Measurements from ENCODE around the gene RBBP8NL. TPM values are rescaled to one million over a fixed set of nuclear protein-coding genes. Genes with fewer than 3 reads are reported as not detected.
"Not testable (repeated sequence)": the region's sequence is repeated elsewhere in the genome, so short reads cannot be mapped to it uniquely, and the experiment has no call there.

The RBBP8NL gene
- total RNA-seq, 1 experiment from 2014 or later, result not detected

DNA sequence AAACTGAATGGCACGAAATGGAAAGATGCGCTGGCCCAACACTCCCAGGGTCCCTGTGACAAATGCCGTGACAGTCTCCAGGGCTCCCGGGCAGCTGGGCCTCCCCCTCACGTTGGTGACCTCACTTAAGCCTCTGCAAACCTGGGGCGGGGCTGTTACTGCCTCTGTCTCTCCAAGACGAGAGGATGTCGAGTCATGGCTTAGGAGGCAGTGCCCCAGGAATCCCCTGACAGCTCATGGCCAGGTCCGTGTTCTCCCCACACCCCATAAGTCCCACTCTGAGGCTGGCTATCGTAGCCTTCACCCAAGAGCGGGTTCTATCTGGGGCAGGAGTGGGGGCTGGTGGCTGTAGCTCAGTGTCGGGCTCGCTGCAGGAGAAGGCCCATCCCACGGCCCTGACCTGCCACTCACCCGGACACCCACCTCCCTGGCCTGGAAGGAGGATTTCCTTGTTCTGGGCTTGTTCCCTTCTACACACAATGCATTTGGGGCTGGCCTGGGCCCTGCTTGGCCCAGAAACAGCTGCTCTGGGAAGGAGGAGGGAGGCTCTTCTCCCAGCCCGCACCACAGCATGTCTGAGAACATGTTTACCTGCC, 46.0 kb downstream of the RBBP8NL start:
- peaks cover 10% of the 10 kb centered on the region for H3K36me3 ChIP-seq (ENCODE audit: insufficient read depth, low read length)
- H3K9ac ChIP-seq (ENCODE audit: low read length), result no peak overlapping the region
- peaks cover 8% of the 10 kb centered on the region for H3K4me1 ChIP-seq (ENCODE audit: low read length)
- H3K9me3 ChIP-seq (ENCODE audit: low read length), result no peaks in the 10 kb centered on the region
- H3K4me3 ChIP-seq (ENCODE audit: low read length), result no peak overlapping the region
- no peak overlapping the region for H3K27ac ChIP-seq (ENCODE audit: low read length)
- no peak overlapping the region for H3K4me2 ChIP-seq (ENCODE audit: low read depth, low read length, poor library complexity, severe bottlenecking)
- no peaks in the 10 kb centered on the region for H3K27me3 ChIP-seq (ENCODE audit: low read length)
- H4K20me1 ChIP-seq (ENCODE audit: insufficient read depth, low read depth, low read length), result no peaks in the 10 kb centered on the region
- peaks cover 25% of the 10 kb centered on the region for H3K79me2 ChIP-seq (ENCODE audit: low read length)
- H2AFZ ChIP-seq (ENCODE audit: low read length), result no peak overlapping the region
- no peak for DNase-seq
- no peaks in the 10 kb centered on the region for H3K9me2 ChIP-seq (replicated peaks; ENCODE audit: insufficient read depth, low read length)

GRCh38 chr20:62378215-62378614, 49.1 kb downstream of the RBBP8NL start:
- Histone ChIP-seq H3K79me2 (ENCODE audit: low read length) (no peaks in the 10 kb centered on the region), H3K9ac (ENCODE audit: low read length) (no peak overlapping the region), H4K20me1 (ENCODE audit: insufficient read depth, low read depth, low read length) (no peaks in the 10 kb centered on the region), H3K4me2 (ENCODE audit: low read depth, low read length, poor library complexity, severe bottlenecking) (no peak overlapping the region), H3K36me3 (ENCODE audit: insufficient read depth, low read length) (peaks cover 10% of the 10 kb centered on the region), H3K27me3 (ENCODE audit: low read length) (no peaks in the 10 kb centered on the region), H3K9me2 (replicated peaks; ENCODE audit: insufficient read depth, low read length) (no peaks in the 10 kb centered on the region), H2AFZ (ENCODE audit: low read length) (no peak overlapping the region), H3K4me3 (ENCODE audit: low read length) (no peak overlapping the region), H3K4me1 (ENCODE audit: low read length) (no peaks in the 10 kb centered on the region), H3K9me3 (ENCODE audit: low read length) (no peaks in the 10 kb centered on the region), H3K27ac (ENCODE audit: low read length) (no peak overlapping the region)
- no peak for DNase-seq

- DNase-seq, result no peak
- H3K79me2 ChIP-seq (ENCODE audit: low read length), result no peaks in the 10 kb centered on the region
- H3K36me3 ChIP-seq (ENCODE audit: insufficient read depth, low read length), result peaks cover 10% of the 10 kb centered on the region
Measured at GRCh38 chr20:62377615-62378178, 49.6 kb downstream of the RBBP8NL start.

DNA sequence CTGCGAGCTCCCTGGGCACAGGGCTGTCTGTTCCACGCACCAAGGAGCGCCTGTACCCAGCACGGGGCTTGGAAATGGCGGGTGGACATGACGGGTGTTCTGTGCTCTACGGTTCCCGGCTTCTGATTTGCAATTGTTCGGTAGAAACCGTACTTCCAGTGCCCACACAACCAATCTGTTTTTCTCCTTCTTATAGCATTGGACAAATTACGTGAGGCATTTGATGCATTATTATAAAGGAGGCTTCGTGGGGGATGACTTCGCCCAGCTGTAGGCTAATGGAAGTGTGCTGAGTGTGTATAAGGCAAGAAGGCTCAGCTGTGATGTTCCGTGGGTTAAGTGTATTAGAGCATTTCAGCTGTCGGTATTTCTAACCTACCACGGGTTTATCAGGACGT, 50.3 kb downstream of the RBBP8NL start:
- DNase-seq, result no peak
- Histone ChIP-seq H3K9ac (ENCODE audit: low read length) (no peak overlapping the region), H3K9me3 (ENCODE audit: low read length) (no peaks in the 10 kb centered on the region), H3K4me2 (ENCODE audit: low read depth, low read length, poor library complexity, severe bottlenecking) (no peak overlapping the region), H3K4me1 (ENCODE audit: low read length) (no peaks in the 10 kb centered on the region), H3K36me3 (ENCODE audit: insufficient read depth, low read length) (peaks cover 5% of the 10 kb centered on the region), H3K27ac (ENCODE audit: low read length) (no peak overlapping the region), H3K27me3 (ENCODE audit: low read length) (no peaks in the 10 kb centered on the region), H3K9me2 (replicated peaks; ENCODE audit: insufficient read depth, low read length) (no peaks in the 10 kb centered on the region), H3K4me3 (ENCODE audit: low read length) (no peak overlapping the region), H4K20me1 (ENCODE audit: insufficient read depth, low read depth, low read length) (no peaks in the 10 kb centered on the region), H3K79me2 (ENCODE audit: low read length) (no peaks in the 10 kb centered on the region), H2AFZ (ENCODE audit: low read length) (no peak overlapping the region)

More at GRCh38 chr20:62377615-62378178, 49.6 kb downstream of the RBBP8NL start:
- H2AFZ ChIP-seq (ENCODE audit: low read length), result no peak overlapping the region
- no peak overlapping the region for H3K4me2 ChIP-seq (ENCODE audit: low read depth, low read length, poor library complexity, severe bottlenecking)
- H3K9me3 ChIP-seq (ENCODE audit: low read length), result no peaks in the 10 kb centered on the region
- H3K9ac ChIP-seq (ENCODE audit: low read length), result no peak overlapping the region
- no peak overlapping the region for H3K4me3 ChIP-seq (ENCODE audit: low read length)
- H3K27me3 ChIP-seq (ENCODE audit: low read length), result no peaks in the 10 kb centered on the region
- no peaks in the 10 kb centered on the region for H3K9me2 ChIP-seq (replicated peaks; ENCODE audit: insufficient read depth, low read length)
- no peaks in the 10 kb centered on the region for H3K4me1 ChIP-seq (ENCODE audit: low read length)
- no peak overlapping the region for H3K27ac ChIP-seq (ENCODE audit: low read length)
- H4K20me1 ChIP-seq (ENCODE audit: insufficient read depth, low read depth, low read length), result no peaks in the 10 kb centered on the region

GRCh38 chr20:62376112-62377063, 51.0 kb downstream of the RBBP8NL start:
- Histone ChIP-seq H3K9ac (ENCODE audit: low read length) (no peak overlapping the region), H2AFZ (ENCODE audit: low read length) (no peak overlapping the region), H3K27me3 (ENCODE audit: low read length) (no peaks in the 10 kb centered on the region), H3K9me2 (replicated peaks; ENCODE audit: insufficient read depth, low read length) (no peaks in the 10 kb centered on the region), H3K4me1 (ENCODE audit: low read length) (no peaks in the 10 kb centered on the region), H3K79me2 (ENCODE audit: low read length) (no peaks in the 10 kb centered on the region), H3K4me3 (ENCODE audit: low read length) (no peak overlapping the region), H3K36me3 (ENCODE audit: insufficient read depth, low read length) (no peaks in the 10 kb centered on the region), H4K20me1 (ENCODE audit: insufficient read depth, low read depth, low read length) (no peaks in the 10 kb centered on the region), H3K9me3 (ENCODE audit: low read length) (no peaks in the 10 kb centered on the region), H3K4me2 (ENCODE audit: low read depth, low read length, poor library complexity, severe bottlenecking) (no peak overlapping the region), H3K27ac (ENCODE audit: low read length) (no peak overlapping the region)
- no peak for DNase-seq

- Histone ChIP-seq H3K79me2 (ENCODE audit: low read length) (no peaks in the 10 kb centered on the region), H3K27me3 (ENCODE audit: low read length) (no peaks in the 10 kb centered on the region), H3K27ac (ENCODE audit: low read length) (no peak overlapping the region), H3K9ac (ENCODE audit: low read length) (no peak overlapping the region), H3K4me1 (ENCODE audit: low read length) (no peaks in the 10 kb centered on the region), H3K9me2 (replicated peaks; ENCODE audit: insufficient read depth, low read length) (no peaks in the 10 kb centered on the region), H3K4me3 (ENCODE audit: low read length) (no peak overlapping the region), H3K36me3 (ENCODE audit: insufficient read depth, low read length) (no peaks in the 10 kb centered on the region), H4K20me1 (ENCODE audit: insufficient read depth, low read depth, low read length) (peaks cover 6% of the 10 kb centered on the region; the same call in 1 of the 2 replicates), H3K9me3 (ENCODE audit: low read length) (no peaks in the 10 kb centered on the region), H2AFZ (ENCODE audit: low read length) (no peak overlapping the region), H3K4me2 (ENCODE audit: low read depth, low read length, poor library complexity, severe bottlenecking) (no peak overlapping the region)
- DNase-seq, result no peak
Measured at GRCh38 chr20:62374331-62375152, 52.8 kb downstream of the RBBP8NL start.

GRCh38 chr20:62373631-62374179, 53.6 kb downstream of the RBBP8NL start:
- not testable (repeated sequence) for H3K9ac ChIP-seq (ENCODE audit: low read length); H3K4me2 ChIP-seq (ENCODE audit: low read depth, low read length, poor library complexity, severe bottlenecking); H3K4me3 ChIP-seq (ENCODE audit: low read length); H3K9me2 ChIP-seq (replicated peaks; ENCODE audit: insufficient read depth, low read length); H3K27me3 ChIP-seq (ENCODE audit: low read length); H3K79me2 ChIP-seq (ENCODE audit: low read length); H4K20me1 ChIP-seq (ENCODE audit: insufficient read depth, low read depth, low read length); H3K9me3 ChIP-seq (ENCODE audit: low read length); DNase-seq; H2AFZ ChIP-seq (ENCODE audit: low read length); H3K4me1 ChIP-seq (ENCODE audit: low read length); H3K36me3 ChIP-seq (ENCODE audit: insufficient read depth, low read length); H3K27ac ChIP-seq (ENCODE audit: low read length)
